Measurements from ENCODE around the gene HAPSTR1. TPM values are rescaled to one million over a fixed set of nuclear protein-coding genes. Genes with fewer than 3 reads are reported as not detected.

Gene HAPSTR1
- total and polyA plus RNA-seq, 2 experiments from 2014 or later: 26.5 to 60.0 TPM

GRCh38 chr16:9061358-9061813 is 30.1 kb upstream of the HAPSTR1 start:
- Histone ChIP-seq H3K27ac (no peak overlapping the region), H3K4me1 (ENCODE audit: low read depth) (no peaks in the 10 kb centered on the region), H3K9me3 (ENCODE audit: low read depth) (no peaks in the 10 kb centered on the region), H3K4me3 (no peak overlapping the region), H3K36me3 (no peaks in the 10 kb centered on the region), H3K27me3 (no peaks in the 10 kb centered on the region)
- TF ChIP-seq, protein P1, sequence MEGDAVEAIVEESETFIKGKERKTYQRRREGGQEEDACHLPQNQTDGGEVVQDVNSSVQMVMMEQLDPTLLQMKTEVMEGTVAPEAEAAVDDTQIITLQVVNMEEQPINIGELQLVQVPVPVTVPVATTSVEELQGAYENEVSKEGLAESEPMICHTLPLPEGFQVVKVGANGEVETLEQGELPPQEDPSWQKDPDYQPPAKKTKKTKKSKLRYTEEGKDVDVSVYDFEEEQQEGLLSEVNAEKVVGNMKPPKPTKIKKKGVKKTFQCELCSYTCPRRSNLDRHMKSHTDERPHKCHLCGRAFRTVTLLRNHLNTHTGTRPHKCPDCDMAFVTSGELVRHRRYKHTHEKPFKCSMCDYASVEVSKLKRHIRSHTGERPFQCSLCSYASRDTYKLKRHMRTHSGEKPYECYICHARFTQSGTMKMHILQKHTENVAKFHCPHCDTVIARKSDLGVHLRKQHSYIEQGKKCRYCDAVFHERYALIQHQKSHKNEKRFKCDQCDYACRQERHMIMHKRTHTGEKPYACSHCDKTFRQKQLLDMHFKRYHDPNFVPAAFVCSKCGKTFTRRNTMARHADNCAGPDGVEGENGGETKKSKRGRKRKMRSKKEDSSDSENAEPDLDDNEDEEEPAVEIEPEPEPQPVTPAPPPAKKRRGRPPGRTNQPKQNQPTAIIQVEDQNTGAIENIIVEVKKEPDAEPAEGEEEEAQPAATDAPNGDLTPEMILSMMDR (IDR thresholded peaks at IDR 0.05; ENCODE audit: low read depth, low read length): no peak
- DNase-seq (ENCODE audit: low read depth in 1 of 2, low spot score in 1 of 2): peak in 1 of 2 donors; percentile 39

GRCh38 chr16:9062301-9062700 is 29.1 kb upstream of the HAPSTR1 start:
- Histone ChIP-seq H3K27ac (no peak overlapping the region), H3K27me3 (no peaks in the 10 kb centered on the region), H3K36me3 (no peaks in the 10 kb centered on the region), H3K9me3 (ENCODE audit: low read depth) (no peaks in the 10 kb centered on the region), H3K4me1 (ENCODE audit: low read depth) (no peaks in the 10 kb centered on the region), H3K4me3 (no peak overlapping the region)
- TF ChIP-seq, protein P1 (IDR thresholded peaks at IDR 0.05; ENCODE audit: low read depth, low read length): no peak
- no peak for DNase-seq (ENCODE audit: low read depth in 1 of 2, low spot score in 1 of 2)

GRCh38 chr16:9065077-9065476 is 26.4 kb upstream of the HAPSTR1 start:
- TF ChIP-seq, protein P1 (IDR thresholded peaks at IDR 0.05; ENCODE audit: low read depth, low read length): no peak
- Histone ChIP-seq H3K4me1 (ENCODE audit: low read depth) (no peaks in the 10 kb centered on the region), H3K36me3 (no peaks in the 10 kb centered on the region), H3K9me3 (ENCODE audit: low read depth) (no peaks in the 10 kb centered on the region), H3K4me3 (no peak overlapping the region), H3K27ac (no peak overlapping the region), H3K27me3 (no peaks in the 10 kb centered on the region)
- no peak for DNase-seq (ENCODE audit: low read depth in 1 of 2, low spot score in 1 of 2)

- H3K27ac ChIP-seq: no peak overlapping the region
- DNase-seq (ENCODE audit: low read depth in 1 of 2, low spot score in 1 of 2): no peak
These were observed 22.6 kb upstream of the HAPSTR1 start for GRCh38 chr16:9068886-9069285.

GRCh38 chr16:9070254-9070653 is 21.2 kb upstream of the HAPSTR1 start:
- H3K4me3 ChIP-seq: no peak overlapping the region

More at GRCh38 chr16:9068886-9069285, 22.6 kb upstream of the HAPSTR1 start:
- Histone ChIP-seq H3K4me3 (no peak overlapping the region), H3K9me3 (ENCODE audit: low read depth) (no peaks in the 10 kb centered on the region), H3K27me3 (no peaks in the 10 kb centered on the region), H3K36me3 (no peaks in the 10 kb centered on the region), H3K4me1 (ENCODE audit: low read depth) (peaks cover 6% of the 10 kb centered on the region)
- TF ChIP-seq, protein P1 (IDR thresholded peaks at IDR 0.05; ENCODE audit: low read depth, low read length): no peak

More at GRCh38 chr16:9070254-9070653, 21.2 kb upstream of the HAPSTR1 start:
- TF ChIP-seq, protein P1 (IDR thresholded peaks at IDR 0.05; ENCODE audit: low read depth, low read length): no peak
- DNase-seq (ENCODE audit: low read depth in 1 of 2, low spot score in 1 of 2): no peak
- Histone ChIP-seq H3K4me1 (ENCODE audit: low read depth) (peaks cover 6% of the 10 kb centered on the region), H3K27me3 (no peaks in the 10 kb centered on the region), H3K9me3 (ENCODE audit: low read depth) (no peaks in the 10 kb centered on the region), H3K36me3 (no peaks in the 10 kb centered on the region), H3K27ac (no peak overlapping the region)

All from cardiac muscle cell (in vitro differentiated cells and primary cell).